GM12878 (cell line): Measurements from ENCODE around the gene SIDT1. TPM values are rescaled to one million over a fixed set of nuclear protein-coding genes. Genes with fewer than 3 reads are reported as not detected.

Source experiments
- ATAC-seq: fragments of 200-7000 bp; cut with Tn5 transposase; 3 replicates; pipeline ENCODE4 v1.9.1; 2020; ENCODE audit warnings: mild to moderate bottlenecking, moderate library complexity
- BruUV-seq: library from RNA; stranded (reverse); fragments of 400-500 nt; replicated peaks from 2 replicates; lab custom pipeline; 2021; lab: Mats Ljungman, UMichigan
- CTCF ChIA-PET: fragments of 300-600 bp; sonication (Branson Sonifier 250); formaldehyde crosslinking; extraction: SDS; loops from one replicate; lab custom pipeline; 2021; ENCODE audit warnings: inconsistent platforms; lab: Yijun Ruan, JAX
- POLR2A ChIA-PET: fragments of 350-600 bp; formaldehyde crosslinking; extraction: SDS; loops from one replicate; lab custom pipeline; 2021; ENCODE audit warnings: inconsistent platforms; lab: Charles Lee
- RAD21 ChIA-PET: fragments of 300-600 bp; sonication (Branson Sonifier 250); formaldehyde crosslinking; loops from one replicate; lab custom pipeline; 2023; ENCODE audit warnings: antibody characterized with exemption; ENCODE audit not compliant: unreplicated experiment; lab: Charles Lee
- SMC1A ChIA-PET: fragments of 300-600 bp; sonication (Branson Sonifier 250); formaldehyde crosslinking; loops from one replicate; lab custom pipeline; 2023; ENCODE audit not compliant: unreplicated experiment, uncharacterized antibody; lab: Charles Lee
- DNase-seq: peaks from one replicate; pipeline ENCODE4 v3.0.0-alpha.2; 2011; ENCODE audit warnings: low read depth, low spot score
- FAIRE-seq: peaks from 3 replicates; lab custom pipeline; 2011; peaks lifted over from hg19 to GRCh38; lab: Jason Lieb, UNC
- H2AFZ ChIP-seq: 2 replicates; pipeline ENCODE4 v1.6.0; 2011; ENCODE audit warnings: low read depth, low read length, control low read depth; ENCODE audit not compliant: control insufficient read depth
- H3K27ac ChIP-seq: 2 replicates; pipeline ENCODE4 v1.5.1; 2011; ENCODE audit warnings: control low read depth; ENCODE audit not compliant: control insufficient read depth, insufficient read depth
- H3K27me3 ChIP-seq, 2 experiments: replicated peaks in 1 of 2; 2 replicates each; pipeline versions ENCODE4 v1.6.0 to v1.6.1; 2011; ENCODE audit warnings: low read length in 1 of 2; ENCODE audit not compliant: control insufficient read depth in 2 of 2, insufficient read depth in 2 of 2
- H3K36me3 ChIP-seq, 2 experiments: 2 replicates each; pipeline ENCODE4 v1.5.1; 2011; ENCODE audit warnings: low read length in 1 of 2; ENCODE audit not compliant: control insufficient read depth in 2 of 2, insufficient read depth in 2 of 2
- H3K4me1 ChIP-seq: 2 replicates; pipeline ENCODE4 v1.6.1; 2011; ENCODE audit warnings: mild to moderate bottlenecking, low read length, moderate library complexity, mixed read lengths; ENCODE audit not compliant: control insufficient read depth, insufficient read depth
- H3K4me2 ChIP-seq: 2 replicates; pipeline ENCODE4 v1.6.0; 2011; ENCODE audit warnings: control low read depth; ENCODE audit not compliant: control insufficient read depth, insufficient read depth
- H3K4me3 ChIP-seq: fragments of 200-600 bp; sonication (generic); 2 replicates; pipeline ENCODE4 v1.5.1; 2016
- H3K79me2 ChIP-seq: 2 replicates; pipeline ENCODE4 v1.6.0; 2011; ENCODE audit warnings: low read length; ENCODE audit not compliant: control insufficient read depth, insufficient read depth
- H3K9ac ChIP-seq: 2 replicates; pipeline ENCODE4 v1.8.0; 2011; ENCODE audit warnings: low read length, control low read depth, mixed read lengths; ENCODE audit not compliant: control insufficient read depth, insufficient read depth
- H3K9me3 ChIP-seq: replicated peaks from 3 replicates; pipeline ENCODE4 v1.5.1; 2011; ENCODE audit warnings: mild to moderate bottlenecking, low read length; ENCODE audit not compliant: control insufficient read depth, insufficient read depth
- H4K20me1 ChIP-seq: 2 replicates; pipeline ENCODE4 v1.6.0; 2011; ENCODE audit not compliant: control insufficient read depth, insufficient read depth
- IRF5 ChIP-seq: fragments of 450-650 bp; IDR thresholded peaks from 2 replicates; pipeline ENCODE4 v1.6.1; 2017; ENCODE audit warnings: borderline replicate concordance
- NFYB ChIP-seq: IDR thresholded peaks from 2 replicates; pipeline ENCODE4 v1.6.1; 2011; ENCODE audit warnings: low read depth, mild to moderate bottlenecking, low read length, improper control_type of control experiment, moderate library complexity; ENCODE audit not compliant: insufficient read depth
- PAX8 ChIP-seq: fragments of 450-650 bp; IDR thresholded peaks from 2 replicates; pipeline ENCODE4 v1.6.1; 2017; ENCODE audit warnings: mild to moderate bottlenecking, moderate library complexity
- REST ChIP-seq: IDR thresholded peaks from 2 replicates; pipeline ENCODE4 v1.6.1; 2012; ENCODE audit warnings: mild to moderate bottlenecking, low read depth, low read length
- YBX1 ChIP-seq: fragments of 450-650 bp; IDR thresholded peaks from 2 replicates; pipeline ENCODE4 v1.6.1; 2016; ENCODE audit warnings: antibody characterized with exemption
- WGBS: methylation state at CpG from one replicate; pipeline ENCODE4 v1.1.6; 2016; ENCODE audit warnings: low lambda C conversion rate; ENCODE audit not compliant: insufficient replicate concordance, insufficient coverage; ENCODE audit errors: missing lambda C conversion rate; 5-methylcytosine and 5-hydroxymethylcytosine counted together
- in situ Hi-C: fragments of 300-500 bp; cut with MboI; formaldehyde crosslinking; loops from 9 replicates; pipeline ENCODE4 v1.14.3; 2018; ENCODE audit warnings: mixed read lengths
- intact Hi-C: fragments of 100-400 bp; cut with micrococcal nuclease; formaldehyde crosslinking; loops from one replicate; pipeline ENCODE4 v1.14.2; 2022; ENCODE audit not compliant: unreplicated experiment
- polyA plus RNA-seq, 11 experiments: library from polyadenylated mRNA; depleted of rRNA in 4 of 11; unstranded in 6 of 11; stranded (reverse) in 5 of 11; fragments of >200 nt; fragmentation: Nextera tagmentation in 4 of 11; fragmentation: Illumina TruSeq in 1 of 11; extraction: Ambion mirVana in 4 of 11; extraction: Trizol in 1 of 11; gene quantifications; 1 replicate in 1 of 11; 2 replicates in 10 of 11; pipeline versions ENCODE4 v1.2.1 to v1.2.3, GENCODE V29; 2011 to 2016; ENCODE audit warnings: inconsistent platforms in 2 of 11, missing spikeins in 2 of 11, low read depth in 1 of 11
- total RNA-seq, 4 experiments: library from RNA; depleted of rRNA in 3 of 4; stranded (reverse); fragments of >200 nt in 3 of 4; fragmentation: Illumina TruSeq in 1 of 4; extraction: Trizol in 1 of 4; gene quantifications; 2 replicates each; pipeline versions ENCODE4 v1.2.1 to v1.2.3, GENCODE V29; 2013 to 2021
- TF ChIP-seq, protein P1 (sequence below): fragments of 450-650 bp; IDR thresholded peaks from 2 replicates; pipeline ENCODE4 v1.6.1; 2017; ENCODE audit warnings: mild to moderate bottlenecking
- TF ChIP-seq, protein P2 (sequence below), 3 experiments: IDR thresholded peaks in 2 of 3; conservative IDR thresholded peaks in 1 of 3; 2 replicates each; pipeline ENCODE4 v1.5.1; 2011; ENCODE audit warnings: low read depth in 3 of 3, low read length in 3 of 3, mild to moderate bottlenecking in 3 of 3, control low read depth in 2 of 3, moderate library complexity in 2 of 3, inconsistent platforms in 1 of 3, mixed read lengths in 1 of 3; ENCODE audit not compliant: control insufficient read depth in 2 of 3, insufficient read depth in 1 of 3; ENCODE audit errors: extremely low read depth in 1 of 3

Gene SIDT1
- total and polyA plus RNA-seq, 10 of the 15 experiments (the other 5 are each of a cell fraction or from before 2014, with no cell fraction given) = 3.0 to 45.0 (median 26.6) TPM

DNA sequence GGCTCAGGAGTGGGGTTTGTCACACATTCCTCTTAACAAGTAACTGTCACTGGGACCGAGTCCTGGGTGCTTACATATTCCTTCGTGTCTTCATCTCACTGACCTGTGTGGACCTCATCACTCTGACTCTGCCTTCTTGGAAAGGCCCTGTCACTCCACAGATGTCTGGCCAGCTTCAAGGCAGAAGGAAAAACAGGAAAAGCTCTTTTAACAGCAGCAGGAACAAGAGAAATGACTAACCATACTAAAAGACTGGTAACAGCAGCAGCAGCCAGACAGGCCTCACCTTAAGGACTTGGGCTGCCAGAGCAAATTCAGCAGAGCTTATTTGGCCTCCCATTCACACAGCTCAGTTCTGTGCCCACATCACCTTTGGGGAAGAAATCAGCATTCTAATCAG is 96.0 kb downstream of the SIDT1 start:
- DNase-seq = no peak
- ATAC-seq = no peak
- in situ Hi-C loops = no loop called here
- BruUV-seq = no TSS peak
- SMC1A ChIA-PET = no interaction called here
- Histone ChIP-seq H3K9me3 (no peaks in the 10 kb centered on the region), H3K4me2 (no peak overlapping the region), H4K20me1 (no peaks in the 10 kb centered on the region), H3K36me3 (peaks cover 20 to 27% of the 10 kb centered on the region in 2 experiments; a peak in 3 of 4 replicates), H3K4me1 (peaks cover 8% of the 10 kb centered on the region), H3K79me2 (no peaks in the 10 kb centered on the region), H3K27ac (no peak overlapping the region), H2AFZ (no peak overlapping the region)
- intact Hi-C loops = no loop called here
- FAIRE-seq = no peak
- CTCF ChIA-PET = interaction anchor here (0.6 to 2.0 kb wide), 3 partner anchors 18 to 136 kb away, joined by 3 to 8 read pairs (median 4); no protein-coding TSS in a partner anchor
- POLR2A ChIA-PET = no interaction called here
- 100% methylated on average over 2 of the region's 2 CpGs for WGBS
- TF ChIP-seq IRF5 (no peak), NFYB (no peak), YBX1 (no peak), REST (no peak), PAX8 (no peak)
- TF ChIP-seq, protein P1, sequence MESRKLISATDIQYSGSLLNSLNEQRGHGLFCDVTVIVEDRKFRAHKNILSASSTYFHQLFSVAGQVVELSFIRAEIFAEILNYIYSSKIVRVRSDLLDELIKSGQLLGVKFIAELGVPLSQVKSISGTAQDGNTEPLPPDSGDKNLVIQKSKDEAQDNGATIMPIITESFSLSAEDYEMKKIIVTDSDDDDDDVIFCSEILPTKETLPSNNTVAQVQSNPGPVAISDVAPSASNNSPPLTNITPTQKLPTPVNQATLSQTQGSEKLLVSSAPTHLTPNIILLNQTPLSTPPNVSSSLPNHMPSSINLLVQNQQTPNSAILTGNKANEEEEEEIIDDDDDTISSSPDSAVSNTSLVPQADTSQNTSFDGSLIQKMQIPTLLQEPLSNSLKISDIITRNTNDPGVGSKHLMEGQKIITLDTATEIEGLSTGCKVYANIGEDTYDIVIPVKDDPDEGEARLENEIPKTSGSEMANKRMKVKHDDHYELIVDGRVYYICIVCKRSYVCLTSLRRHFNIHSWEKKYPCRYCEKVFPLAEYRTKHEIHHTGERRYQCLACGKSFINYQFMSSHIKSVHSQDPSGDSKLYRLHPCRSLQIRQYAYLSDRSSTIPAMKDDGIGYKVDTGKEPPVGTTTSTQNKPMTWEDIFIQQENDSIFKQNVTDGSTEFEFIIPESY = no peak
- TF ChIP-seq, protein P2, sequence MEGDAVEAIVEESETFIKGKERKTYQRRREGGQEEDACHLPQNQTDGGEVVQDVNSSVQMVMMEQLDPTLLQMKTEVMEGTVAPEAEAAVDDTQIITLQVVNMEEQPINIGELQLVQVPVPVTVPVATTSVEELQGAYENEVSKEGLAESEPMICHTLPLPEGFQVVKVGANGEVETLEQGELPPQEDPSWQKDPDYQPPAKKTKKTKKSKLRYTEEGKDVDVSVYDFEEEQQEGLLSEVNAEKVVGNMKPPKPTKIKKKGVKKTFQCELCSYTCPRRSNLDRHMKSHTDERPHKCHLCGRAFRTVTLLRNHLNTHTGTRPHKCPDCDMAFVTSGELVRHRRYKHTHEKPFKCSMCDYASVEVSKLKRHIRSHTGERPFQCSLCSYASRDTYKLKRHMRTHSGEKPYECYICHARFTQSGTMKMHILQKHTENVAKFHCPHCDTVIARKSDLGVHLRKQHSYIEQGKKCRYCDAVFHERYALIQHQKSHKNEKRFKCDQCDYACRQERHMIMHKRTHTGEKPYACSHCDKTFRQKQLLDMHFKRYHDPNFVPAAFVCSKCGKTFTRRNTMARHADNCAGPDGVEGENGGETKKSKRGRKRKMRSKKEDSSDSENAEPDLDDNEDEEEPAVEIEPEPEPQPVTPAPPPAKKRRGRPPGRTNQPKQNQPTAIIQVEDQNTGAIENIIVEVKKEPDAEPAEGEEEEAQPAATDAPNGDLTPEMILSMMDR (IDR thresholded peaks at IDR 0.05 in 2 of 3, conservative IDR thresholded peaks at IDR 0.05 in 1 of 3; ENCODE audit: control insufficient read depth in 2 of 3, extremely low read depth in 1 of 3, insufficient read depth in 1 of 3, low read depth in 3 of 3, low read length in 3 of 3) = no peak
- TF ChIP-seq, all 136 proteins: peak for 0
- Histone ChIP-seq H3K9ac (no peak overlapping the region), H3K4me3 (no peak overlapping the region), H3K27me3 (no peaks in the 10 kb centered on the region)
- RAD21 ChIA-PET = no interaction called here
